Measurements from ENCODE around the gene CFAP20DC.

CFAP20DC gene

DNA sequence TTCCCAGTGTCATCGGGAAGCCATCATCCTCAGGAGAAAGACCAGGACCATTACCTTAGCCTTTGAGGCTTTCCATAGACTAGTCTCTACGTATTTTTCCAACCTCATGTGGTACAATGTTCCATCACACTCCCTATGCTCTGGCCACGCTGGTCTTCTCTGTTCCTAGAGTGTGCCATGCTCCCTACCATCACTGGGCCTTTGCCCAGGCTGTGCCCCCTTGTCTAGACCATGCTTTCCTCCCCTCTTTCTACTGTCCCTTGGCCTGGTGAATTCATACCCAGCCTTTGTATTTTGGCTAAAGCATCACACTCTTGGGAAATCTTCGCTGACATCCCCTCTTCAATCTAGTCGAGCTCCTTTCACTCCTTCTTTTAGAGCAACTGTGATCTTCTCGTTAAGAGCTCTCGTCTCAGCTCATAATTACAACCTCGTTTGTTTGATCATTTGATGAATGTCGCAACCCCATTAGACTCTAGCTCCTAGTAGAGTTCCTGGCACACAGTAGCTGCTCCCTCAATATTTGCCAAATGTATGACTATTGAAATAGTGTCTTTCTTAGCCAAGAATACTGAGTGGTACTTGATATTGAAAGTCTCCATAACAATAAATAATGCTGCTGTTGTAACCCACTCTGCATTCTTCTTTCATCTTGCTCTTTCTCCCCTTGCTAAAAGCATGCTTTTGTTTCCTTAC lies 283.1 kb downstream of the CFAP20DC start:
- H3K4me3 ChIP-seq (ENCODE audit: low read depth, low read length) = no peak overlapping the region
- TF ChIP-seq, protein P1, sequence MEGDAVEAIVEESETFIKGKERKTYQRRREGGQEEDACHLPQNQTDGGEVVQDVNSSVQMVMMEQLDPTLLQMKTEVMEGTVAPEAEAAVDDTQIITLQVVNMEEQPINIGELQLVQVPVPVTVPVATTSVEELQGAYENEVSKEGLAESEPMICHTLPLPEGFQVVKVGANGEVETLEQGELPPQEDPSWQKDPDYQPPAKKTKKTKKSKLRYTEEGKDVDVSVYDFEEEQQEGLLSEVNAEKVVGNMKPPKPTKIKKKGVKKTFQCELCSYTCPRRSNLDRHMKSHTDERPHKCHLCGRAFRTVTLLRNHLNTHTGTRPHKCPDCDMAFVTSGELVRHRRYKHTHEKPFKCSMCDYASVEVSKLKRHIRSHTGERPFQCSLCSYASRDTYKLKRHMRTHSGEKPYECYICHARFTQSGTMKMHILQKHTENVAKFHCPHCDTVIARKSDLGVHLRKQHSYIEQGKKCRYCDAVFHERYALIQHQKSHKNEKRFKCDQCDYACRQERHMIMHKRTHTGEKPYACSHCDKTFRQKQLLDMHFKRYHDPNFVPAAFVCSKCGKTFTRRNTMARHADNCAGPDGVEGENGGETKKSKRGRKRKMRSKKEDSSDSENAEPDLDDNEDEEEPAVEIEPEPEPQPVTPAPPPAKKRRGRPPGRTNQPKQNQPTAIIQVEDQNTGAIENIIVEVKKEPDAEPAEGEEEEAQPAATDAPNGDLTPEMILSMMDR (IDR thresholded peaks at IDR 0.05; ENCODE audit: control insufficient read depth, extremely low read depth, insufficient read depth) = no peak
- DNase-seq (ENCODE audit: low read depth) = no peak

DNA sequence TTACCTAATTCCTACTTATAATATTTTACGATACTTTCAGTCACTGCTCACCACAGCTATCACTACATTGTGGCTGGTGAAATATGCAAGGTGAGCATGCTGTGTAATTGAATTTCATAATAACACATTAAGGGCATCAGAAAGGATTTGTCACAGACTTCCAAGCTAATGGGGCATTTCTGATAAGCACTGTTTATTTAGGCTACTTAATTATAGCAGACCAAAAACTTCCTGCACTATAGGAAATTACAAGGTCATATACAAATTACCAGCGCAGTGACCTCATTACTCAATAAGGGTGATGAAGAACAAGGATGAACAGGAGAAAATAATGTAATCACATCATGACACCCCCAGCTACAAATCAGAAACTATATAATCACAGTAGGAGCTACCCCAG lies 294.7 kb downstream of the CFAP20DC start:
- no peak overlapping the region for H3K4me3 ChIP-seq (ENCODE audit: low read depth, low read length)
- TF ChIP-seq, protein P1 (IDR thresholded peaks at IDR 0.05; ENCODE audit: control insufficient read depth, extremely low read depth, insufficient read depth) = no peak
- no peak for DNase-seq (ENCODE audit: low read depth)

GRCh38 chr3:58754074-58754473 lies 295.8 kb downstream of the CFAP20DC start:
- H3K4me3 ChIP-seq (ENCODE audit: low read depth, low read length) = no peak overlapping the region
- TF ChIP-seq, protein P1 (IDR thresholded peaks at IDR 0.05; ENCODE audit: control insufficient read depth, extremely low read depth, insufficient read depth) = no peak
- DNase-seq (ENCODE audit: low read depth) = no peak

- no peak for DNase-seq (ENCODE audit: low read depth)
- H3K4me3 ChIP-seq (ENCODE audit: low read depth, low read length) = no peak overlapping the region
- TF ChIP-seq, protein P1 (IDR thresholded peaks at IDR 0.05; ENCODE audit: control insufficient read depth, extremely low read depth, insufficient read depth) = no peak
These were observed 297.8 kb downstream of the CFAP20DC start for GRCh38 chr3:58751882-58752567.

GRCh38 chr3:58751235-58751634 lies 298.6 kb downstream of the CFAP20DC start:
- H3K4me3 ChIP-seq (ENCODE audit: low read depth, low read length) = no peak overlapping the region
- DNase-seq (ENCODE audit: low read depth) = no peak
- TF ChIP-seq, protein P1 (IDR thresholded peaks at IDR 0.05; ENCODE audit: control insufficient read depth, extremely low read depth, insufficient read depth) = no peak

DNA sequence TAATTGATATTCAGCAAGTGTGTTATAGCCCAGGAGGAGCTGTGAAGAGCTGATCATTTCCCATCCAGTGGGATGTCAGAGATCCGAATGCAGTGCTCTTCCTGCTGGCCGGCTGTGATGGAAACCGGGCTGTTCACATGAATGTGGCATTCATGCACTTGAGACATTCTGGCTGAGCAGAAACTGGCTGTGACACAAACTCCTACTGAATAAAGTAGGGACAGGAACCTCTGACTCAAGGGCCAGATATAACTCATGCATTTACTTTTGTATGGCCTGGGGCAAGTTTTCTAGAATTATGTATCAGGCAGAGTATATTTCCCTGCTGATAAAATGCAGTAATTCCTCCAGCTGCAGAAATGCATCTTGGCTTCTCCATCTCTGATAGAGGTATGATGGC lies 299.9 kb downstream of the CFAP20DC start:
- H3K4me3 ChIP-seq (ENCODE audit: low read depth, low read length) = no peak overlapping the region
- TF ChIP-seq, protein P1 (IDR thresholded peaks at IDR 0.05; ENCODE audit: control insufficient read depth, extremely low read depth, insufficient read depth) = no peak
- DNase-seq (ENCODE audit: low read depth) = no peak

Measured in LNCaP clone FGC (cell line).